Measurements from ENCODE around the gene RTP4.

DNA sequence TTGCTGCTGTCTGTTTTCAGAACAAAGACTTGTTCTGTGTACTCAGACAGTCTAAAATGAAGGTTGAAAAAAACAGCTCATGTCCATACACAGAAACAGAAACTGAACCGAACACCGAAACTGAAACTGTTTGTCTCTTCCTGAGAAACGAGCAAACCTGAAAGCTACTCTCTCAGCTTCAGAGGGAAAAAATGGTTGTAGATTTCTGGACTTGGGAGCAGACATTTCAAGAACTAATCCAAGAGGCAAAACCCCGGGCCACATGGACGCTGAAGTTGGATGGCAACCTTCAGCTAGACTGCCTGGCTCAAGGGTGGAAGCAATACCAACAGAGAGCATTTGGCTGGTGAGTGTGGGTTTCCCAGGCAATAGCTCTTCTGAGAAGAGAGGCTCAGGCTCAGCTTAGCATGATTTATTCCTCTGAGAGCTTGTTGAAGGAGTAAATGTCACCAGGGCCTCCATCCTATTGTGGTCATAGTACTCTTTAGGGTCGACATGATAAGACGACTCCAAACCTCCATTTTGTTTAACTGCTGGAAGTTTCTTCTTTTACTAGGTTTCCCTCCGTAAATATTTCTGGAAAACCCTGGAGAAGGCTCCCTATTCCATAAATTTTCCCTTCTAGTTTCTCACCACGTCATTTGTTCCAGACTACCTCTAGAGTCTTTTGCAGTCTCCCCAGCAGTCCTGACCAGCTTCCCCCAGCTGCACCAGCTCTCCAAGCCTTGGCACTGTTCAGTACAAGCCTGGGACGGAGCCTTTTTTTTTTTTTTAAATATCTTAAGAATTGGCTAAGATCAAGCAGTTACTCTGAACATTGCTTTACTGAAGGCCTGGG, at the start of gene RTP4:
- no peak for TF ChIP-seq CTCF (IDR thresholded peaks at IDR 0.05)
- no peak for TF ChIP-seq POLR2A (IDR thresholded peaks at IDR 0.05)

Measured in suprapubic skin (tissue), 3 donors.